ENCODE results near the gene GON4L.
"Not testable (repeated sequence)": the region's sequence is repeated elsewhere in the genome, so short reads cannot be mapped to it uniquely, and the experiment has no call there.

- not testable (repeated sequence) for TF ChIP-seq POLR2A, CTCF (IDR thresholded peaks at IDR 0.05)
Measured at GRCh38 chr1:155718524-155719115, 138.4 kb downstream of the GON4L start.

Measured in esophagus squamous epithelium (tissue), 4 donors.